Mucosa of descending colon (tissue), 3 donors: Measurements from ENCODE around the gene SEMA3E. TPM values are rescaled to one million over a fixed set of nuclear protein-coding genes. Genes with fewer than 3 reads are reported as not detected.

Source experiments
- ATAC-seq: fragments of 200-7000 bp; cut with Tn5 transposase; one replicate; pipeline ENCODE4 v1.9.1; 2020; ENCODE audit warnings: mild to moderate bottlenecking, moderate library complexity
- DNase-seq, 3 donors: peaks; one replicate each; pipeline ENCODE4 v3.0.0-alpha.2; 2020
- H3K36me3 ChIP-seq: fragments of 200-600 bp; one replicate; pipeline ENCODE4 v1.8.0; 2021; ENCODE audit warnings: low read depth, mild to moderate bottlenecking
- H3K4me1 ChIP-seq: fragments of 200-600 bp; one replicate; pipeline ENCODE4 v1.8.0; 2021; ENCODE audit warnings: low read depth, mild to moderate bottlenecking
- H3K4me3 ChIP-seq: fragments of 200-600 bp; one replicate; pipeline ENCODE4 v1.8.0; 2021; ENCODE audit warnings: mild to moderate bottlenecking
- H3K9me3 ChIP-seq: fragments of 200-600 bp; one replicate; pipeline ENCODE4 v1.8.0; 2021; ENCODE audit warnings: mild to moderate bottlenecking
- intact Hi-C, 2 donors: fragments of 100-400 bp; cut with DNase I in 1 of 2; cut with micrococcal nuclease in 1 of 2; formaldehyde crosslinking; loops; one replicate each; pipeline versions ENCODE4 v1.11.0 to v1.11.1; 2022; cut with DNase I, micrococcal nuclease
- total RNA-seq, 3 donors: library from RNA; stranded (reverse); fragmentation: NEBNext Ultra II Directional in 2 of 3; extraction: Animal tissue kit (Norgen Biotek cat#: 25700) in 2 of 3; gene quantifications; one replicate each; pipeline versions ENCODE4 v1.2.1 to v1.2.4, GENCODE V29; 2021 to 2023
- TF ChIP-seq, protein P1 (sequence below): fragments of 200-600 bp; IDR thresholded peaks from one replicate; pipeline ENCODE4 v1.8.0; 2022; ENCODE audit warnings: antibody characterized with exemption, mild to moderate bottlenecking
- donor health status: DM: no; HTN: no; CAD: no; lungs with moderate emphysema.
- donor health status: DM: no; HTN: no; CAD: no.
- donor health status: DM: no; HTN: yes; CAD: no.

Gene SEMA3E
- total RNA-seq, 3 donors from 2014 or later: 1.7 to 5.8 (median 2.7) TPM

GRCh38 chr7:83534488-83534887, 114.5 kb downstream of the SEMA3E start:
- DNase-seq (no peak), ATAC-seq (no peak)
- intact Hi-C loops: no loop called here
- no peaks in the 10 kb centered on the region for H3K4me1 ChIP-seq
- TF ChIP-seq, protein P1, sequence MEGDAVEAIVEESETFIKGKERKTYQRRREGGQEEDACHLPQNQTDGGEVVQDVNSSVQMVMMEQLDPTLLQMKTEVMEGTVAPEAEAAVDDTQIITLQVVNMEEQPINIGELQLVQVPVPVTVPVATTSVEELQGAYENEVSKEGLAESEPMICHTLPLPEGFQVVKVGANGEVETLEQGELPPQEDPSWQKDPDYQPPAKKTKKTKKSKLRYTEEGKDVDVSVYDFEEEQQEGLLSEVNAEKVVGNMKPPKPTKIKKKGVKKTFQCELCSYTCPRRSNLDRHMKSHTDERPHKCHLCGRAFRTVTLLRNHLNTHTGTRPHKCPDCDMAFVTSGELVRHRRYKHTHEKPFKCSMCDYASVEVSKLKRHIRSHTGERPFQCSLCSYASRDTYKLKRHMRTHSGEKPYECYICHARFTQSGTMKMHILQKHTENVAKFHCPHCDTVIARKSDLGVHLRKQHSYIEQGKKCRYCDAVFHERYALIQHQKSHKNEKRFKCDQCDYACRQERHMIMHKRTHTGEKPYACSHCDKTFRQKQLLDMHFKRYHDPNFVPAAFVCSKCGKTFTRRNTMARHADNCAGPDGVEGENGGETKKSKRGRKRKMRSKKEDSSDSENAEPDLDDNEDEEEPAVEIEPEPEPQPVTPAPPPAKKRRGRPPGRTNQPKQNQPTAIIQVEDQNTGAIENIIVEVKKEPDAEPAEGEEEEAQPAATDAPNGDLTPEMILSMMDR: no peak
- no peaks in the 10 kb centered on the region for H3K36me3 ChIP-seq
- H3K4me3 ChIP-seq: no peak overlapping the region
- no peaks in the 10 kb centered on the region for H3K9me3 ChIP-seq

DNA sequence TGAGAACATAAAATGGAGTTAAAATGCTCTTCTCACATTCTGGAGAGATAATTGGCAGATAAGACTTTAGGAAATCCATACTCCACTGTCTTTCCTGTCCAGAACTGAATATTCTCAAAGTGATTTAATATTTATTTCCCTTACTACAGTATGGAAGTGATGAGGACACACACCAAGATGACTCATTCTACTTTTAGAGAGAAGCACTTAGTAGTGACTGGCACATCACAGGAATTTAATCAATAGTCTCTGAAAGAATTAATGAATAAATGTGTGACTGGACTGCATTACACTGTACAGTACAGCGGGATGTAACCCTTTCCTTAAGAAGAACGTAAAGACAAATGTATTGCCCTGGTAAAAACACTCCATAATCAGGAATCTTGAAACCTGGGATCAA, 116.7 kb downstream of the SEMA3E start:
- Histone ChIP-seq H3K36me3 (no peaks in the 10 kb centered on the region), H3K9me3 (no peaks in the 10 kb centered on the region), H3K4me3 (no peak overlapping the region), H3K4me1 (no peaks in the 10 kb centered on the region)
- DNase-seq: no peak
- intact Hi-C loops: no loop called here
- ATAC-seq: no peak
- TF ChIP-seq, protein P1: no peak

DNA sequence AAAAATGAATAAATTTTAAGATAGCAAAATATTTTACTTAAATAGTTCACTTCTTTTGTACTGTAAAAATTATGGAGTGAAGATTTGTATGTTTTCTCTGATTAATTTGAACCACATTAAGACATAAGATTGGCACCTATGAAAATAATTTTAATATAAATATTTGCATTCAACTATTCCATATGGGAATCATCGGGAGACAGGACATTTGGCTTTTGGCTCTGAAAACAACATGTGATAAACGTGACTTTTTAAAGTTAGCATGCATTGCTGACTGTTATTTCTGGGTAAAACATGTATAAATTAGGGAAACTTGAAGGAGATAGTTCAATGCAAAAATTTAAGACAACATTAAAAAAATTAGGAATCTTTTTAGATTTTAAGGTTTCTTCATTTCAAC, 117.2 kb downstream of the SEMA3E start:
- intact Hi-C loops: no loop called here
- DNase-seq (no peak), ATAC-seq (no peak)
- TF ChIP-seq, protein P1: no peak
- H3K4me1 ChIP-seq: no peaks in the 10 kb centered on the region
- no peaks in the 10 kb centered on the region for H3K36me3 ChIP-seq
- H3K4me3 ChIP-seq: no peak overlapping the region
- no peaks in the 10 kb centered on the region for H3K9me3 ChIP-seq

GRCh38 chr7:83528925-83529423, 120.0 kb downstream of the SEMA3E start:
- H3K9me3 ChIP-seq: no peaks in the 10 kb centered on the region
- no peaks in the 10 kb centered on the region for H3K36me3 ChIP-seq
- intact Hi-C loops: no loop called here
- H3K4me3 ChIP-seq: no peak overlapping the region
- ATAC-seq: no peak
- H3K4me1 ChIP-seq: no peaks in the 10 kb centered on the region
- TF ChIP-seq, protein P1: no peak
- no peak for DNase-seq

DNA sequence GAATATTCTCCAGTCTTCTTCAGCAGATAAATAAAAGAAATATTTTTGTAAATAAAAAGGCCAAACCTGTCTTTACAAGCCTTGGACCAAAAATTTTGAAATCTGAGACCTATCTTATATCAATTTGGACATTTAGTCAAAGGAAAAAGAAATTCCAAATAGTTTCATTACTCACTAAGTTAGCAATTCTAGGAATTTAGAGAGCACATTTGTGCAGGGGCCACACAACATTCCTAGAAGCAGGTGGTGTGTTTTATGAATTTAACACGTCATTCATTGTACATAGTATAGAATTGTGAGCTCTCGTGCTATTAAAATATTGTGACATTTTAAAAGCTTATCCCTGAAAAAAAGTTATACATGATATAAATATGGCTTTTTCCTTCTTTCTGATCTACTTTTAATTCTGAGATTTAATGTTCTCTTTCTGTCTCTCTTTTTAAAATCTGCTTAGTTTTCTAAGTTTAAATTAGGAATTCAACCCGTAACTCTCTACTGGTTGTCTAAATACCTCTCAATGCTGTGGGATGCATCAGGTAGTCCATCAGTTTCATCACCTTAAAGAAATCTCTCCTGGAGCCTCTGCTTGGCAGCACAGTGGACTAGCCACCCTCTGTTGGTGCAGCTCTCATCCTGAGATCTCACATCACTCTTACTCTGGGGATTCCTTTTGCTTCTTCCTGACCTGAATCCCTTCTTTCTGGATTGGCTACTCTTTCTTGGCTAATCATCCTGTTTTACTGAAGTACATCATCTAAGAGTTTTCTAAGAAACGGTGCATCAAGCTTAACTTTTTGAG, 124.5 kb downstream of the SEMA3E start:
- DNase-seq (no peak), ATAC-seq (no peak)
- no peaks in the 10 kb centered on the region for H3K36me3 ChIP-seq
- intact Hi-C loops: no loop called here
- H3K4me1 ChIP-seq: no peaks in the 10 kb centered on the region
- TF ChIP-seq, protein P1: no peak
- H3K4me3 ChIP-seq: no peak overlapping the region
- H3K9me3 ChIP-seq: no peaks in the 10 kb centered on the region
